T-helper 17 cell (primary cell): ENCODE results near the gene MSL1. TPM values are rescaled to one million over a fixed set of nuclear protein-coding genes. Genes with fewer than 3 reads are reported as not detected.

ENCODE experiments used
- ATAC-seq: fragments of 150-1000 bp; cut with Tn5 transposase; 2 replicates; pipeline ENCODE4 v1.10.0; 2021; ENCODE audit warnings: mild to moderate bottlenecking, moderate library complexity
- DNase-seq, 3 donors: peaks; one replicate each; pipeline versions ENCODE4 v3.0.0 to v3.0.0-alpha.2; 2020 to 2021
- H3K9me3 ChIP-seq: one replicate; pipeline ENCODE4 v1.7.0; 2013; ENCODE audit warnings: low read length, mild to moderate bottlenecking; ENCODE audit not compliant: control insufficient read depth, poor library complexity, severe bottlenecking
- H3K27ac Mint-ChIP-seq: one replicate; pipeline ENCODE4 v1.8.0; 2022; ENCODE audit warnings: mild to moderate bottlenecking, moderate library complexity, mixed read lengths
- H3K27me3 Mint-ChIP-seq: one replicate; pipeline ENCODE4 v1.8.0; 2022; ENCODE audit warnings: mixed read lengths
- H3K36me3 Mint-ChIP-seq: one replicate; pipeline ENCODE4 v1.8.0; 2022; ENCODE audit warnings: low read depth, mixed read lengths
- H3K4me1 Mint-ChIP-seq: one replicate; pipeline ENCODE4 v1.8.0; 2022; ENCODE audit warnings: mild to moderate bottlenecking, mixed read lengths
- H3K4me3 Mint-ChIP-seq: one replicate; pipeline ENCODE4 v1.8.0; 2022; ENCODE audit warnings: mild to moderate bottlenecking, moderate library complexity, mixed read lengths
- total RNA-seq, 4 donors: library from RNA in 2 of 4; stranded (reverse) in 2 of 4; gene quantifications; one replicate each; pipeline ENCODE4 v1.2.3 and lab custom pipeline; 2022 to 2026

MSL1 gene
- total RNA-seq, 2 donors from 2014 or later = 101 to 106 TPM

DNA sequence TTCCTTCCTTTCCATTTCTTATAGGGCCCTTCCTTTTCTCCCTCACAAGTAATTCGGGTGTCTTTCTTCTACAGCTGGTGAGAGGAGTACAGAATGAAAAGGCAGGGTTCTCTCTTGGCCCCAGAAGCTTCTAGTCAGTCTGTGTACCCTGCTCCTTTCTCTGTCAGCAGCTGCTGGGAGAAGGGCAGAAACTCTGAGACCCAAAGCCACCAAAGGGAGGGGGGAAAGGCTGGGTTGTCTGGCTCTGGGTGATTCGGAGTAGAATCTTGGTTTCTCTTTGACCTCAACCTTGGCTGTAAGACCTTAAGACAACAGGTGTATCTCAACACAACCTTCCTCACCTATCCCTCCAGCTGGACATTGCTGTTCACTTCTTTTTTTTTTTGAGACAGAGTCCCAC lies 18.1 kb upstream of the MSL1 start:
- DNase-seq (no peak), ATAC-seq (no peak)
- H3K9me3 ChIP-seq = no peaks in the 10 kb centered on the region
- Mint-ChIP-seq H3K4me3 (peak overlapping the region; percentile 66), H3K27ac (peak overlapping the region; percentile 100), H3K4me1 (peaks cover 78% of the 10 kb centered on the region), H3K27me3 (no peaks in the 10 kb centered on the region), H3K36me3 (peaks cover under 1% of the 10 kb centered on the region)

DNA sequence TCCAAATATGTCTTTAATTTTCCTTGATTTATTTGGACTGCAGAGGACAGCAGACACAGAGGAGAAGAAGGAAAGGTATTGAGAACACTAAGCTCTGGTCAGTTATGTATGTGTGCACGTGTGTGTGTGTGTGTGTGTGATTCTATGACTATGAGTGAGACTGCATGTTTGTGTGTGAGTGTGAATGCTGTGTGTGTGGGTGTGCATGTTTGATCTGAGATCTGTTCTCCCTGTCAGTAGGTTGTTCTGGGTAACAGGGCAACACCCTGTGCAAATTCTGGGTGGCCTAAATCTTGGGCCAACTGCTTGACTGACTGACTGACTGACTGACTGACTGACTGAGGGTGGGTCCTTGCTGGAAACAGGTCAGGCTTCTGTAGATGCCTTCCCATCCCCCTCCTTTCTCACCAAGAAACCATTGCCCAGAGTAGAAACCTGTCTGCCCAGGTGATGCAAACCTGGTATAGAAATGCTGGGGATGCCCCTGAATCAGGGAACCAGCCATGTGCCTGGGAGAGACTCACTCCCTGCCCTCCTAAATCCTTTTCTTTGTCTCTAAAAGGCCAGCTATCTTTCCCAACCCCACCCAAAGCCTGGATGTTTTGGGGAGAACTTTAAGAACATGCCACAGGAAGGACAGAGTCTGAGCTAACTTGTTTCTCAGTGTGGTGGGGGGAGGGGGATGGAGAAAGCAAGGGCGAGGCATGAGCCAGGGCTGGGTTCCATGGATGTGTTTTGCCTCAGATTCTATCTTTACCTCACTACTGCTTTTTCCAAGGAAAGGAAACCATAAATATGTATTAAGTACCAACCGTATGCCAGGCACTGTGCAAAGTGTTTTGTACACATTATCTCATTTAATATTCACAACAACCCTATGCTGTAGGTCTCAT lies 16.9 kb upstream of the MSL1 start:
- Mint-ChIP-seq H3K27ac (peak overlapping the region; percentile 100), H3K4me1 (peaks cover 74% of the 10 kb centered on the region), H3K4me3 (peak overlapping the region; percentile 49), H3K36me3 (no peaks in the 10 kb centered on the region), H3K27me3 (no peaks in the 10 kb centered on the region)
- ATAC-seq (no peak), DNase-seq (no peak)
- H3K9me3 ChIP-seq = no peaks in the 10 kb centered on the region

GRCh38 chr17:40105861-40106759 lies 15.7 kb upstream of the MSL1 start:
- no peak for ATAC-seq
- peak overlapping the region; percentile 100 for H3K27ac Mint-ChIP-seq

DNA sequence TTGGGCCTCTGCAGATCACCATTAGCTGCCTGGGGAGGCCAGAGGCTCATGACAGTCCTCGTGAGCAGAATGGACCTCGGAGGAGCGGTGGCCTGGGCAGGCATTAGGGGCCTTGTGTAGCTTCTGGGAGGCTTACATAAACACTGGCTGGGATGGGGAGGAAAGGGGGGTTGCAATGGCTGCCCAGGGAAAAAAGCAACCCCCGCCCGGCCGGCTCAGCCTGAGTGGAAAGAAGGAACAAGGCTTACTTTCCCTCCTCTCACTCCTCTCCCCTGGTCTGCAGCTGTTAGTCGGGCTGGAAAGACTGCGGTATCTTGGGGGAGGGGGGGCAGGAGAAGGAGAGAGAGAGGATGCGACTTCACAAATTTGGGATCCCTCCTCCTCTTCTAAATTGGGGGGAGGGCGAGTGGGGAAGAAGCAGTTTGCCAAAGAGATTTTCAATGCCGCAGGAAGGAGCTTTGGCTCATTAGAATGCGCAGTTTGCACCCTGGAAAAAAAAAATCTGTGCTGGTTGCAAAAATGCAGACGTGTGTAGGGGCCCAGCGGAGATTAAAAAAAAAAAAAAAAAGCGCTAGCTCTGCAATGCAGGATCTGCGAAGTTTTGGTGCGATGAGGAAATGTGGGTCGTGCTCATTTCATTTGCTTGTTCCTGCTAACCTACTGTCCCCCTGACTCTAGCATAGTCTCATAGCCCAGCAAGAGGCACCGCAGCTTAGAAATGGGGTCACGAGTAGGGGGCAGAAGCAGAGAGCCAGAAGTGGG lies 14.8 kb upstream of the MSL1 start:
- ATAC-seq = peak; percentile 20
- H3K4me1 Mint-ChIP-seq = peaks cover 76% of the 10 kb centered on the region
- no peaks in the 10 kb centered on the region for H3K36me3 Mint-ChIP-seq
- no peaks in the 10 kb centered on the region for H3K9me3 ChIP-seq
- no peak for DNase-seq
- no peaks in the 10 kb centered on the region for H3K27me3 Mint-ChIP-seq
- H3K27ac Mint-ChIP-seq = peak overlapping the region; percentile 100
- peak overlapping the region; percentile 86 for H3K4me3 Mint-ChIP-seq

More at GRCh38 chr17:40105861-40106759, 15.7 kb upstream of the MSL1 start:
- Mint-ChIP-seq H3K27me3 (no peaks in the 10 kb centered on the region), H3K4me3 (peak overlapping the region; percentile 86), H3K36me3 (no peaks in the 10 kb centered on the region), H3K4me1 (peaks cover 75% of the 10 kb centered on the region)
- no peak for DNase-seq
- no peaks in the 10 kb centered on the region for H3K9me3 ChIP-seq

- no peaks in the 10 kb centered on the region for H3K9me3 ChIP-seq
- DNase-seq = no peak
- ATAC-seq = peak; percentile 15
- Mint-ChIP-seq H3K36me3 (no peaks in the 10 kb centered on the region), H3K4me1 (peaks cover 80% of the 10 kb centered on the region), H3K4me3 (peak overlapping the region; percentile 86), H3K27ac (peak overlapping the region; percentile 100), H3K27me3 (no peaks in the 10 kb centered on the region)
Observed at GRCh38 chr17:40107522-40108174, 14.1 kb upstream of the MSL1 start.

DNA sequence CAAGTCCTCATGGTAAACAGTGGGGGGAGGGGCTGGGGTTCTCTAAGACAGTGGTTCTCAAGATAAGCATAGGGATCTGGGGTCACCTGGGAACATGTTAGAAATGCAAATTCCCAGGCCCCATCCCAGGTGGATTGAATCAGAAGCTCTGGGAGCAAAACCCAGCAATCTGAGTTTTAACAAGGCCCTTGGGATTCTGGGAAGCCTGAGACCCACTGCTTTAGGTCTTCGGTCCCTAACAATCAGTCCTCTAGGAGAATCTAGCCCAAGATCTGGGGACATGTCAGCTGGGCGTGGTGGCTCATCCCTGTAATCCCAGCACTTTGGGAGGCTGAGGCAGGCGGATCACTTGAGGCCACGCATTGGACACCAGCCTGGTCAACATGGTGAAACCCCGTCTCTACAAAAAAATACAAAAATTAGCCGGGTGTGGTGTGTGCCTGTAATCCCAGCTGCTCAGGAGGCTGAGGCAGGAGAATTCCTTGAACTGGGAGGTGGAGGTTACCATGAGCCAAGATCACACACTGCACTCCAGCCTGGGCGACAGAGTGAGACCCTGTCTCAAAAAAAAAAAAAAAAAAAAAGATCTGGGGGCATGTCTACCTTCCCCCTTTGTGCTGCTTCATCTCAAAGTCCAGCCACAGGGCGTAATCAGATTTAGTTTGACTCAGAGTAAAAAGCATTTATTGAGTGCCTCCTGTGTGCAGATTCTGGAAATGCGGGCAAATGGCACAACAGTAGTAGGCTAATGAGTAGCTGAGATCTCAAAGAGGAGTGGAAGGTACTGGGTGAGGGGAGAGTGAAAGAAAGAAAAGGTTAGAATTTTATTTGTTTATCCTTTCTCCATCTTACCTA lies 12.6 kb upstream of the MSL1 start:
- Mint-ChIP-seq H3K4me1 (peaks cover 80% of the 10 kb centered on the region), H3K4me3 (peak overlapping the region; percentile 45), H3K27me3 (no peaks in the 10 kb centered on the region), H3K27ac (peak overlapping the region; percentile 100), H3K36me3 (no peaks in the 10 kb centered on the region)
- ATAC-seq (no peak), DNase-seq (no peak)
- no peaks in the 10 kb centered on the region for H3K9me3 ChIP-seq

GRCh38 chr17:40110026-40110845 lies 11.5 kb upstream of the MSL1 start:
- H3K27me3 Mint-ChIP-seq = no peaks in the 10 kb centered on the region
- no peak for DNase-seq
- no peaks in the 10 kb centered on the region for H3K36me3 Mint-ChIP-seq
- peak overlapping the region; percentile 100 for H3K27ac Mint-ChIP-seq
- peak overlapping the region; percentile 65 for H3K4me3 Mint-ChIP-seq
- ATAC-seq = no peak
- peaks cover 70% of the 10 kb centered on the region for H3K4me1 Mint-ChIP-seq
- H3K9me3 ChIP-seq = no peaks in the 10 kb centered on the region

GRCh38 chr17:40111221-40112128 lies 10.3 kb upstream of the MSL1 start:
- peak; percentile 49 to 50 (median 50) for DNase-seq
- H3K27me3 Mint-ChIP-seq = no peaks in the 10 kb centered on the region
- H3K4me3 Mint-ChIP-seq = peak overlapping the region; percentile 82
- H3K27ac Mint-ChIP-seq = peak overlapping the region; percentile 100
- H3K36me3 Mint-ChIP-seq = no peaks in the 10 kb centered on the region
- peaks cover 62% of the 10 kb centered on the region for H3K4me1 Mint-ChIP-seq
- H3K9me3 ChIP-seq = no peaks in the 10 kb centered on the region
- peak; percentile 32 for ATAC-seq

DNA sequence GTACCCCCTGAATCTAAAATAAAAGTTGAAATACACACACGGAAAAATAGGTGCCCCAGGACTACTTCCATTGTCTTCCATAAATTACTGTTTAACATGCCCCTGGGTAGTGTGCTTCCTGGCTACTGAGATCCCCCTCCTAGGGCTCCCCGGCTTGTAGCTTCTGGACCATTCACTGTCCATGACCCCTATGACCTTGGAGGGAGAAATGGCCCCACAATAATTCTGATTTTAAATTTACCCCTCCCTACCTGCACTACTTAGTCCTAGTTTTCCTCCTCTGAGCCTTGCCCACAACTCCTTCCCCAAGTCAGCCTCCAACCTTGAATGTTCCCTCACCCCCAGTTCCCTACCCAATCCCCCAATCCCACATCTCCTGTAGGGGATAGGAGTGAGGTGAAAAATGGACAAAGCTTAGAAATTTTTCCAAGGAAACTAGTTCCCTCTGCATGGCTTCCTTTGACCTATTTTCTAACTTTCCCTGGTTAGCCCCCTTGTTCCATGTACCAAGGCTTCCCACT lies 9.5 kb upstream of the MSL1 start:
- H3K9me3 ChIP-seq = no peaks in the 10 kb centered on the region
- Mint-ChIP-seq H3K27ac (peak overlapping the region; percentile 100), H3K36me3 (no peaks in the 10 kb centered on the region), H3K4me1 (peaks cover 55% of the 10 kb centered on the region), H3K27me3 (no peaks in the 10 kb centered on the region), H3K4me3 (peak overlapping the region; percentile 82)
- ATAC-seq (no peak), DNase-seq (no peak)

GRCh38 chr17:40112718-40113109 lies 9.1 kb upstream of the MSL1 start:
- no peaks in the 10 kb centered on the region for H3K9me3 ChIP-seq
- no peak for ATAC-seq
- H3K27ac Mint-ChIP-seq = peak overlapping the region; percentile 100
- peak overlapping the region; percentile 95 for H3K4me3 Mint-ChIP-seq
- no peak for DNase-seq
- peaks cover 50% of the 10 kb centered on the region for H3K4me1 Mint-ChIP-seq
- H3K27me3 Mint-ChIP-seq = no peaks in the 10 kb centered on the region
- no peaks in the 10 kb centered on the region for H3K36me3 Mint-ChIP-seq
